HepG2 (cell line): ENCODE measurements around the gene CDH13. TPM values are rescaled to one million over a fixed set of nuclear protein-coding genes. Genes with fewer than 3 reads are reported as not detected.

Experiments
- AKNA ChIP-seq: sonication (generic); formaldehyde crosslinking; IDR thresholded peaks from 2 replicates; pipeline ENCODE4 v1.4.0; 2020; ENCODE audit warnings: missing genetic modification reagents, borderline replicate concordance
- BORCS8-MEF2B ChIP-seq: sonication (generic); formaldehyde crosslinking; IDR thresholded peaks from 2 replicates; pipeline ENCODE4 v1.8.0; 2022; ENCODE audit warnings: mild to moderate bottlenecking, missing genetic modification reagents
- CREB1 ChIP-seq, 2 experiments: fragments of 450-650 bp in 1 of 2; IDR thresholded peaks; 2 replicates each; pipeline ENCODE4 v1.6.1; 2016 to 2017; ENCODE audit warnings: control low read depth in 1 of 2, mild to moderate bottlenecking in 1 of 2, missing compliant biosample characterization in 1 of 2, missing genetic modification characterization in 1 of 2
- DPF2 ChIP-seq: sonication (generic); formaldehyde crosslinking; IDR thresholded peaks from 2 replicates; pipeline ENCODE4 v1.4.0; 2020; ENCODE audit warnings: mild to moderate bottlenecking, low read depth, missing genetic modification reagents, borderline replicate concordance
- FOXA3 ChIP-seq: IDR thresholded peaks from 2 replicates; pipeline ENCODE4 v1.6.1; 2016; ENCODE audit warnings: missing genetic modification reagents, missing compliant biosample characterization
- MATR3 ChIP-seq: sonication (generic); formaldehyde crosslinking; IDR thresholded peaks from 2 replicates; pipeline ENCODE4 v1.4.0; 2020; ENCODE audit warnings: missing genetic modification reagents
- NFIB ChIP-seq: sonication (generic); formaldehyde crosslinking; IDR thresholded peaks from 2 replicates; pipeline ENCODE4 v1.9.0; 2021; ENCODE audit warnings: missing genetic modification reagents, mild to moderate bottlenecking, borderline replicate concordance
- NR2F1 ChIP-seq, 2 experiments: fragments of 450-650 bp in 1 of 2; formaldehyde crosslinking in 1 of 2; IDR thresholded peaks; 2 replicates each; pipeline versions ENCODE4 v1.5.0 to v1.6.1; 2016 to 2020; ENCODE audit warnings: mild to moderate bottlenecking in 1 of 2, missing compliant biosample characterization in 1 of 2, missing genetic modification reagents in 1 of 2, moderate library complexity in 1 of 2
- ONECUT2 ChIP-seq: sonication (generic); formaldehyde crosslinking; IDR thresholded peaks from 2 replicates; pipeline ENCODE4 v1.4.0; 2020; ENCODE audit warnings: missing genetic modification reagents
- SALL1 ChIP-seq: sonication (generic); formaldehyde crosslinking; IDR thresholded peaks from 2 replicates; pipeline ENCODE4 v1.8.0; 2022; ENCODE audit warnings: mild to moderate bottlenecking, missing genetic modification reagents
- TEAD3 ChIP-seq: optimal IDR thresholded peaks from 2 replicates; pipeline ENCODE3; 2016; ENCODE audit warnings: borderline replicate concordance
- THRA ChIP-seq: sonication (generic); formaldehyde crosslinking; IDR thresholded peaks from 2 replicates; pipeline ENCODE4 v1.4.0; 2020; ENCODE audit warnings: missing genetic modification reagents, borderline replicate concordance
- ZBTB33 ChIP-seq: sonication (generic); formaldehyde crosslinking; IDR thresholded peaks from 2 replicates; pipeline ENCODE4 v1.4.0; 2020; ENCODE audit warnings: missing genetic modification reagents
- ZEB1 ChIP-seq: IDR thresholded peaks from 2 replicates; pipeline ENCODE4 v1.6.1; 2012; ENCODE audit warnings: mild to moderate bottlenecking, low read depth, inconsistent platforms; ENCODE audit not compliant: insufficient replicate concordance
- ZFP37 ChIP-seq: sonication (generic); formaldehyde crosslinking; IDR thresholded peaks from 2 replicates; pipeline ENCODE4 v1.4.0; 2020; ENCODE audit warnings: missing genetic modification reagents, borderline replicate concordance
- ZNF296 ChIP-seq: sonication (generic); formaldehyde crosslinking; conservative IDR thresholded peaks from 2 replicates; pipeline ENCODE4 v1.5.0; 2020; ENCODE audit warnings: mild to moderate bottlenecking, missing genetic modification reagents
- ZNF367 ChIP-seq: sonication (generic); formaldehyde crosslinking; IDR thresholded peaks from 2 replicates; pipeline ENCODE4 v1.4.0; 2020; ENCODE audit warnings: missing genetic modification reagents, borderline replicate concordance
- ZNF496 ChIP-seq: sonication (generic); formaldehyde crosslinking; IDR thresholded peaks from 2 replicates; pipeline ENCODE4 v1.8.1; 2023; ENCODE audit warnings: mild to moderate bottlenecking, moderate library complexity, missing genetic modification reagents; ENCODE audit not compliant: insufficient replicate concordance
- ZNF501 ChIP-seq: sonication (generic); formaldehyde crosslinking; IDR thresholded peaks from 2 replicates; pipeline ENCODE4 v1.5.1; 2020; ENCODE audit warnings: mild to moderate bottlenecking, moderate library complexity, missing genetic modification reagents
- ZNF556 ChIP-seq: sonication (generic); formaldehyde crosslinking; IDR thresholded peaks from 2 replicates; pipeline ENCODE4 v1.4.0; 2020; ENCODE audit warnings: mild to moderate bottlenecking, missing genetic modification reagents, borderline replicate concordance
- polyA plus RNA-seq, 8 experiments: library from polyadenylated mRNA; depleted of rRNA in 3 of 8; stranded (reverse) in 7 of 8; unstranded in 1 of 8; fragments of >200 nt; fragmentation: Illumina TruSeq in 4 of 8; extraction: Trizol in 4 of 8; gene quantifications; 2 replicates each; pipeline versions ENCODE4 v1.2.1 to v1.2.3, GENCODE V29; 2011 to 2016; ENCODE audit warnings: low read depth in 4 of 8, missing spikeins in 1 of 8, mixed read lengths in 1 of 8; ENCODE audit not compliant: insufficient read depth in 1 of 8
- total RNA-seq, 5 experiments: library from RNA; depleted of rRNA; stranded (reverse); fragments of >200 nt; fragmentation: Illumina TruSeq; extraction: Trizol; gene quantifications; 2 replicates each; pipeline ENCODE4 v1.2.3, GENCODE V29; 2016; ENCODE audit warnings: low read depth in 1 of 5
- TF ChIP-seq, protein P1 (sequence below): fragments of 450-650 bp; IDR thresholded peaks from 2 replicates; pipeline ENCODE4 v1.6.1; 2016

The CDH13 gene
- total and polyA plus RNA-seq, 2 of the 13 experiments (the other 11 are each of a cell fraction or from before 2014, with no cell fraction given) = not detected

- TF ChIP-seq ZBTB33 (no peak), NR2F1 (CRISPR knock-in tag; IDR thresholded peaks at IDR 0.05) (no peak), BORCS8-MEF2B (peak; percentile 72; the same call in 1 of the 2 replicates), ZNF367 (CRISPR knock-in tag) (no peak), ZFP37 (CRISPR knock-in tag) (0 out of 2 replicates have a peak, but pooled peaks have one; percentile 55), ZNF556 (CRISPR knock-in tag) (no peak), SALL1 (CRISPR knock-in tag) (peak; percentile 86), ZNF496 (CRISPR knock-in tag) (no peak), NFIB (CRISPR knock-in tag) (no peak), ONECUT2 (CRISPR knock-in tag) (0 out of 2 replicates have a peak, but pooled peaks have one; percentile 17), AKNA (CRISPR knock-in tag) (no peak), DPF2 (CRISPR knock-in tag) (no peak), TEAD3 (CRISPR knock-in tag) (peak; percentile 25), CREB1 (IDR thresholded peaks at IDR 0.05) (no peak), CREB1 (CRISPR knock-in tag; IDR thresholded peaks at IDR 0.05) (no peak), ZEB1 (no peak), MATR3 (no peak), ZNF501 (no peak), THRA (CRISPR knock-in tag) (peak; percentile 49; the same call in 1 of the 2 replicates), FOXA3 (CRISPR knock-in tag) (no peak), ZNF296 (no peak)
- TF ChIP-seq, protein P1, sequence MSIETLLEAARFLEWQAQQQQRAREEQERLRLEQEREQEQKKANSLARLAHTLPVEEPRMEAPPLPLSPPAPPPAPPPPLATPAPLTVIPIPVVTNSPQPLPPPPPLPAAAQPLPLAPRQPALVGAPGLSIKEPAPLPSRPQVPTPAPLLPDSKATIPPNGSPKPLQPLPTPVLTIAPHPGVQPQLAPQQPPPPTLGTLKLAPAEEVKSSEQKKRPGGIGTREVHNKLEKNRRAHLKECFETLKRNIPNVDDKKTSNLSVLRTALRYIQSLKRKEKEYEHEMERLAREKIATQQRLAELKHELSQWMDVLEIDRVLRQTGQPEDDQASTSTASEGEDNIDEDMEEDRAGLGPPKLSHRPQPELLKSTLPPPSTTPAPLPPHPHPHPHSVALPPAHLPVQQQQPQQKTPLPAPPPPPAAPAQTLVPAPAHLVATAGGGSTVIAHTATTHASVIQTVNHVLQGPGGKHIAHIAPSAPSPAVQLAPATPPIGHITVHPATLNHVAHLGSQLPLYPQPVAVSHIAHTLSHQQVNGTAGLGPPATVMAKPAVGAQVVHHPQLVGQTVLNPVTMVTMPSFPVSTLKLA = no peak
Observed at GRCh38 chr16:83701494-83701893, 1074.7 kb downstream of the CDH13 start (continued).
